Measurements from ENCODE around the gene CAST.
"Not testable (repeated sequence)": the region's sequence is repeated elsewhere in the genome, so short reads cannot be mapped to it uniquely, and the experiment has no call there.

The CAST gene, protein sequence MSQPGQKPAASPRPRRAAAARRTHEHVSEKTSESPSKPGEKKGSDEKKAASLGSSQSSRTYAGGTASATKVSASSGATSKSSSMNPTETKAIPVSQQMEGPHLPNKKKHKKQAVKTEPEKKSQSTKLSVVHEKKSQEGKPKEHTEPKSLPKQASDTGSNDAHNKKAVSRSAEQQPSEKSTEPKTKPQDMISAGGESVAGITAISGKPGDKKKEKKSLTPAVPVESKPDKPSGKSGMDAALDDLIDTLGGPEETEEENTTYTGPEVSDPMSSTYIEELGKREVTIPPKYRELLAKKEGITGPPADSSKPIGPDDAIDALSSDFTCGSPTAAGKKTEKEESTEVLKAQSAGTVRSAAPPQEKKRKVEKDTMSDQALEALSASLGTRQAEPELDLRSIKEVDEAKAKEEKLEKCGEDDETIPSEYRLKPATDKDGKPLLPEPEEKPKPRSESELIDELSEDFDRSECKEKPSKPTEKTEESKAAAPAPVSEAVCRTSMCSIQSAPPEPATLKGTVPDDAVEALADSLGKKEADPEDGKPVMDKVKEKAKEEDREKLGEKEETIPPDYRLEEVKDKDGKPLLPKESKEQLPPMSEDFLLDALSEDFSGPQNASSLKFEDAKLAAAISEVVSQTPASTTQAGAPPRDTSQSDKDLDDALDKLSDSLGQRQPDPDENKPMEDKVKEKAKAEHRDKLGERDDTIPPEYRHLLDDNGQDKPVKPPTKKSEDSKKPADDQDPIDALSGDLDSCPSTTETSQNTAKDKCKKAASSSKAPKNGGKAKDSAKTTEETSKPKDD
- total RNA-seq, result 266 to 294 (median 273) reads per million in 3 donors

DNA sequence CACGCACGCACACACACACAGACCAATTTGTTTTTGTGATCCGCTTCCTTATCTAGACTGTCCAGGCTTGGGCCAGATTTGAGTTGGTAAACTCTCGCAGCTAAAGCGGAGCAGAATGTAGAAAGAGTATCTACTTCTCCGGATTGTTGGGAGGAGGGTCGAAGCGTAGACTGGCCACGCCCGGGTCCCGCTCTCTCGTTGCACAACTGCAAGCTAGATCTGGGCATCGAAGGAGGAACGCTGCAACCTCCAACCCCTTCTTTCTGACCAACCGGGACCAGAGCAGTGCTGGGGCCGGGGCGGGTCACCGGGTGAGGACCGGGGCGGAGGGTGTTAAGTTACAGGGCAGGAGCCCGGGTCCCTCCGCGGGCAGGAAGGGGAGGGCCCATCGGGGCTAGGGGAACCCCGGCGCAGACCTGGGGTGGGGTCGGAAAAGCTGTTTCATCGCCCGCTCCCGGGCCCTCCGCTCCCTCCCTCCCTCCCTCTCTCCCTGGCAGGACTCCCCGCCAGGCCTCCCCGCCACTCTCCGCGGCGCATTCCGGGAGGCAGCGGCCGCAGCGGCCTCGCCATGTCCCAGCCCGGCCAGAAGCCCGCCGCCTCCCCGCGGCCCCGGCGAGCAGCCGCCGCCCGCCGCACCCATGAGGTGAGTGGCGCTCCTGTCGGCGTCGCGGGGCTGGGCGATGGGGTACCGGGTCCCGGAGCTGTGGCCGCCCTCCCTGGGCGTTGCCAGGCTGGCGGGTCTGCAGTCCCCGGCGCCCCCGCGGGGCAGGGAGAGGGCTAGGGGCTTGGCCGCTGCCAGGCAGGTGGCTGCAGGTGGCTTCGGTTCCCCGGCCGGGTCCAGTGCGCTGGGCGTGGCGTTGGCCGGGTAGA is at the start of gene CAST:
CAST (plus strand) TSS at position 522 of the 870 bp plus-strand sequence; CDS start at position 569, 47 bp downstream.
- Histone ChIP-seq H3K36me3 (ENCODE audit: control insufficient read depth, insufficient read depth, low read length) (no peaks in the 10 kb centered on the region), H3K27me3 (replicated peaks; ENCODE audit: control insufficient read depth, insufficient read depth, low read length, poor library complexity, severe bottlenecking) (no peaks in the 10 kb centered on the region), H3K4me1 (ENCODE audit: control insufficient read depth, insufficient read depth, low read length, poor library complexity, severe bottlenecking) (peaks cover 29% of the 10 kb centered on the region), H3K4me3 (ENCODE audit: insufficient read depth, low read depth, low read length, poor library complexity, severe bottlenecking) (peak within 1 kb of the TSS; percentile 78), H3K27ac (ENCODE audit: insufficient read depth, low read length, poor library complexity, severe bottlenecking) (peak within 1 kb of the TSS; percentile 91), H3K9me3 (ENCODE audit: control insufficient read depth, low read length) (no peaks in the 10 kb centered on the region)
- peak; percentile 74 to 76 (median 74) for DNase-seq

DNA sequence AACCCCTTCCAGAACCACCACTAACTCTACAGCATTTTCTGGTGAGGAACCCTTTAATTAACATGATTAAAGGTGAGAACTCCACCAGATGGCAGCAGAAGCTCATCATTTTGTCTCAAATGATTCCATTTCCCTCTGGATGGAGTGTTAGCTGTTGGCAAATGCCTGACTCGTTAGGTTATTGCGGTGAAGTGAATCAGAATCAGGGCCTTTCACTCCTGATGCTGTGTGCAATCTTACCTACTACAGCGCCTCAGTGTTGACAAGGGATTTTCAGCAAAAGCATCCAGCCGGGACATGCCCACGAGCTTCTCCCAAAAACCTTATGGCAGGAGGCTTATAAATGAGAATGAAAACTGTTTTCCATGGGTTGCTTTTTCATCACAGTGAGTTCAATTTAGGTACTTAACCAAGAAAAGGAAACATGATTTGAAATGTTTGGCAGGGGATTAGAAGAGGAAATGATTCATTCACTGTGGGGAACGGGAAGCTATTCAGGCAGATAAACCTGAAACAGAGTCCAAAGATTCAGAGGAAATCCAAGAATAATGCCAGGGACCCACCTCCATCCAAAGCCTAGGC is 48.0 kb upstream of the CAST start:
- peaks cover 5% of the 10 kb centered on the region for H3K4me1 ChIP-seq (ENCODE audit: control insufficient read depth, insufficient read depth, low read length, poor library complexity, severe bottlenecking)
- H3K27ac ChIP-seq (ENCODE audit: insufficient read depth, low read length, poor library complexity, severe bottlenecking), result no peak overlapping the region
- DNase-seq, result peak in 2 of 3 donors; percentile 8 to 34
- H3K9me3 ChIP-seq (ENCODE audit: control insufficient read depth, low read length), result no peaks in the 10 kb centered on the region
- no peaks in the 10 kb centered on the region for H3K36me3 ChIP-seq (ENCODE audit: control insufficient read depth, insufficient read depth, low read length)
- H3K4me3 ChIP-seq (ENCODE audit: insufficient read depth, low read depth, low read length, poor library complexity, severe bottlenecking), result no peak overlapping the region
- no peaks in the 10 kb centered on the region for H3K27me3 ChIP-seq (replicated peaks; ENCODE audit: control insufficient read depth, insufficient read depth, low read length, poor library complexity, severe bottlenecking)

DNA sequence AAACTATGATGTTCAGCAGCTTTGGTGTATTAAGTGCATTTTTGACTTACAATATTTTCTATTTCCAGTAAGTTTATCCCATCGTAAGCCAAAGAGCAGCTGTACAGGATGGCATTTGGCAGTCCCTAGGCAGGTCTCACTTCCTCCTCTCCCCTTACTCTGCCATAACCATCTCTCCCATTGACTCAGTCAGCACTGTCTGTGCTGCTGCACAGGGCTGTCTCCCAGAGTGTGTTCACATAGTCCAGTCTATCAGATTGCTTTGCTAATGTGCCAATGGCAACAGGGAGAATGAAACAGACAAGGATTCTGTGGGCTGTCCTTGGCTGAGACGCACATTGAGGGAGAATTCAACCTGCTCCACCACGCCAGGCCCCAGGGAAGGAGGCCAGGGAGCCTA is 47.0 kb upstream of the CAST start:
- H3K9me3 ChIP-seq (ENCODE audit: control insufficient read depth, low read length), result no peaks in the 10 kb centered on the region
- H3K27ac ChIP-seq (ENCODE audit: insufficient read depth, low read length, poor library complexity, severe bottlenecking), result no peak overlapping the region
- DNase-seq, result no peak
- H3K4me1 ChIP-seq (ENCODE audit: control insufficient read depth, insufficient read depth, low read length, poor library complexity, severe bottlenecking), result peaks cover 5% of the 10 kb centered on the region
- no peaks in the 10 kb centered on the region for H3K27me3 ChIP-seq (replicated peaks; ENCODE audit: control insufficient read depth, insufficient read depth, low read length, poor library complexity, severe bottlenecking)
- no peak overlapping the region for H3K4me3 ChIP-seq (ENCODE audit: insufficient read depth, low read depth, low read length, poor library complexity, severe bottlenecking)
- H3K36me3 ChIP-seq (ENCODE audit: control insufficient read depth, insufficient read depth, low read length), result no peaks in the 10 kb centered on the region

DNA sequence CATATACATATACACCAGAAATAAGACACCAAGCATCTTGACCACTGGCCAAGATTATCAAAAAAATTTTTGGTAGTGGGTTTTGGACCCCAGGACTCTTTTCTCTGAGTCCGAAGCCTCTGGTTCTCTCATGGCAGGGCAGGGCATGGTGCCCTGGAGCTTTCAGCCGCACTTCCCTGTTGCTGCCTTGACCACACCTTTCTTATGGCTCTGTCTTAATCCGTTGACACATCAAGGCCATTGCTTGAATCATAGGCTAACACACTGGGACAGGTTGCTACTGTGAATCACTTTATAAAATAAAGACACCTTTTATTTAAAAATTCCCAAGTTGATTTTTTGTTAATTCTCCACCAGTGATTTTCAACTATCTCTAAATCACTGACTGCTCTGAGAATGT is 45.4 kb upstream of the CAST start:
- DNase-seq, result no peak
- H3K4me3 ChIP-seq (ENCODE audit: insufficient read depth, low read depth, low read length, poor library complexity, severe bottlenecking), result no peak overlapping the region
- H3K27me3 ChIP-seq (replicated peaks; ENCODE audit: control insufficient read depth, insufficient read depth, low read length, poor library complexity, severe bottlenecking), result no peaks in the 10 kb centered on the region
- peaks cover 5% of the 10 kb centered on the region for H3K4me1 ChIP-seq (ENCODE audit: control insufficient read depth, insufficient read depth, low read length, poor library complexity, severe bottlenecking)
- H3K36me3 ChIP-seq (ENCODE audit: control insufficient read depth, insufficient read depth, low read length), result no peaks in the 10 kb centered on the region
- H3K9me3 ChIP-seq (ENCODE audit: control insufficient read depth, low read length), result no peaks in the 10 kb centered on the region
- H3K27ac ChIP-seq (ENCODE audit: insufficient read depth, low read length, poor library complexity, severe bottlenecking), result no peak overlapping the region

DNA sequence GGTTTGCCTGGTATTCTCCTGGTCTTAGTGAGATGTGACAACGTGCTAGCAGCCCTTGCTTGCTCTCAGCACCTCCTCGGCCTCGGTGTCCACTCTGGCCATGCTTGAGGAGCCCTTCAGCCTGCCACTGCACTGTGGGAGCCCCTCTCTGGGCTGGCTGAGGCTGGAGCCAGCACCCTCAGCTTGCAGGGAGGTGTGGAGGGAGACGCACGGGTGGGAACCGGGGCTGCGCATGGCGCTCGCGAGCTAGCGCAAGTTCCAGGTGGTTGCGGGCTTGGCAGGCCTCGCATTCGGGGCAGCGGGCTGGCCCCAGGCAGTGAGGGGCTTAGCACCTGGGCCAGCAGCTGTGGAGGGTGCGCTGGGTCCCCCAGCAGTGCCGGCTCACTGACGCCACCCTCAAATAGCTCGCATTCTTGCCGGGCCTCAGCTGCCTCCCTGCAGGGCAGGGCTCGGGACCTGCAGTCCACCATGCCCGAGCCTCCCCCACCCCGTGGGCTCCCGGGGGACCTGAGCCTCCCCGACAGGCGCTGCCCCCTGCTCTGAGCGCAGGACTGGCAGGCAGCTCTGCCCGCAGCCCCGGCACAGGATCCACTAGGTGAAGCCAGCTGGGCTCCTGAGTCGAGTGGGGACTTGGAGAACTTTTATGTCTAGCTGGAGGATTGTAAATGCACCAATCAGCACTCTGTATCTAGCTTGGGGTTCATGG is 43.7 kb upstream of the CAST start:
- H3K27ac ChIP-seq (ENCODE audit: insufficient read depth, low read length, poor library complexity, severe bottlenecking); DNase-seq; H3K4me3 ChIP-seq (ENCODE audit: insufficient read depth, low read depth, low read length, poor library complexity, severe bottlenecking); H3K9me3 ChIP-seq (ENCODE audit: control insufficient read depth, low read length); H3K4me1 ChIP-seq (ENCODE audit: control insufficient read depth, insufficient read depth, low read length, poor library complexity, severe bottlenecking); H3K36me3 ChIP-seq (ENCODE audit: control insufficient read depth, insufficient read depth, low read length); H3K27me3 ChIP-seq (replicated peaks; ENCODE audit: control insufficient read depth, insufficient read depth, low read length, poor library complexity, severe bottlenecking): not testable (repeated sequence)

DNA sequence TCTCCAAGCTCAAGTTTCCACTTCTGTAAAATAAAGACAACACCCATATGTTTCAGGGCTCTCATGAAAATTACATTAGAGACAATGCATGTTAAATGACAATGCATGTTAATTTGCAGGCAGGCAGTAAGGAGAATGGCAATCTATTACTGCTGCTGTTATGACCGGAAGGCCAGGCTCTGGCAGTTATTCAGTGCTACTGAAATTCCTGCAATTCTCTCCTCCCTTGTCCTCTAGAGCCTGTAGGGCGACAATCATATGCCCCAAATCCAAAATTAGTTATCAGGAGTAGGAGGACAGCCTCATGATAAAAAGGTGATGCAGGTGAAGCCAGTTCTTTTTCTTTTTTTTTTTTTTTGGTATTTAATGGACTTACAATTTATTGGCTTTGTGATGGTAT is 42.2 kb upstream of the CAST start:
- DNase-seq, result no peak
- Histone ChIP-seq H3K4me3 (ENCODE audit: insufficient read depth, low read depth, low read length, poor library complexity, severe bottlenecking) (no peak overlapping the region), H3K27ac (ENCODE audit: insufficient read depth, low read length, poor library complexity, severe bottlenecking) (no peak overlapping the region), H3K36me3 (ENCODE audit: control insufficient read depth, insufficient read depth, low read length) (no peaks in the 10 kb centered on the region), H3K27me3 (replicated peaks; ENCODE audit: control insufficient read depth, insufficient read depth, low read length, poor library complexity, severe bottlenecking) (no peaks in the 10 kb centered on the region), H3K9me3 (ENCODE audit: control insufficient read depth, low read length) (no peaks in the 10 kb centered on the region), H3K4me1 (ENCODE audit: control insufficient read depth, insufficient read depth, low read length, poor library complexity, severe bottlenecking) (no peaks in the 10 kb centered on the region)

DNA sequence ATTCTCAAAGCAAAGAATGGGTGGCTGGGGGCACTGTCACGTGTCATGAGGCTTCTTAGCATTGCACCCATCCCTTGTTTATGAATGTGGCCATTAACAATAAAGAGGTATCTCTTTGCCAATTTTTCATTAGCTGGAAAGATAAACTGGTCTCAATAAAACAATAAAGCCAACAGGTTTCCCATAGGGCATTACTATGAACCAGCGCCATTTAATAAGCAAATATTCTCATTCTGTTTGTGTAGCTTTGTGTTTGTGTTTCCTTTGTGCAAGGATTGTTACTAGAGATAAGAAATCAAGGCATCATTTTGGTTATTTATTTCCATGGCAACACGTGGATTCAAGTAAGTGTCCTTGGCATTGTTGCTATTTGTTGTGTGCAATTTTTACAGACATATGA is 37.6 kb upstream of the CAST start:
- no peaks in the 10 kb centered on the region for H3K9me3 ChIP-seq (ENCODE audit: control insufficient read depth, low read length)
- DNase-seq, result no peak
- no peaks in the 10 kb centered on the region for H3K4me1 ChIP-seq (ENCODE audit: control insufficient read depth, insufficient read depth, low read length, poor library complexity, severe bottlenecking)
- no peak overlapping the region for H3K27ac ChIP-seq (ENCODE audit: insufficient read depth, low read length, poor library complexity, severe bottlenecking)
- H3K27me3 ChIP-seq (replicated peaks; ENCODE audit: control insufficient read depth, insufficient read depth, low read length, poor library complexity, severe bottlenecking), result no peaks in the 10 kb centered on the region
- H3K4me3 ChIP-seq (ENCODE audit: insufficient read depth, low read depth, low read length, poor library complexity, severe bottlenecking), result no peak overlapping the region
- no peaks in the 10 kb centered on the region for H3K36me3 ChIP-seq (ENCODE audit: control insufficient read depth, insufficient read depth, low read length)

DNA sequence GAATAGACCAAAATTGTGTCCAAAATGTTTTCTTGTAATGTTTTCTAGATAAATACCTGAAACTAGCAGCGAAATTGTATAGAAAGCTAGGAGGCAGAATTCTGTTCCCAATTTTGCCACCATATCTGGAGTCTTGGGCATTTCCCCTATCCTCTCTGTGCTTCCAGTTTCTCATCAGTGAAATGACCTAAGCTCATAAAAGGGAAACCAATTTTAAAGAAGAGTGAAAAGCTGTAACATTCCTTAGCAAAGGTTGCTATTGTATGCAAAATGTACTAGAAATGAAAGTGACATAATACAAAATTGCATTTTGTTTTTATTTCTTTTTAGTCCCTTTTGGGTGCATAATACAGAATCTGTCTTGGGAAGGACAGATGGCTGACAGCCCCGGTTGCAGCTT is 36.8 kb upstream of the CAST start:
- H3K36me3 ChIP-seq (ENCODE audit: control insufficient read depth, insufficient read depth, low read length), result no peaks in the 10 kb centered on the region
- H3K4me3 ChIP-seq (ENCODE audit: insufficient read depth, low read depth, low read length, poor library complexity, severe bottlenecking), result no peak overlapping the region
- no peaks in the 10 kb centered on the region for H3K4me1 ChIP-seq (ENCODE audit: control insufficient read depth, insufficient read depth, low read length, poor library complexity, severe bottlenecking)
- DNase-seq, result no peak
- H3K27me3 ChIP-seq (replicated peaks; ENCODE audit: control insufficient read depth, insufficient read depth, low read length, poor library complexity, severe bottlenecking), result no peaks in the 10 kb centered on the region
- H3K27ac ChIP-seq (ENCODE audit: insufficient read depth, low read length, poor library complexity, severe bottlenecking), result no peak overlapping the region
- no peaks in the 10 kb centered on the region for H3K9me3 ChIP-seq (ENCODE audit: control insufficient read depth, low read length)

DNA sequence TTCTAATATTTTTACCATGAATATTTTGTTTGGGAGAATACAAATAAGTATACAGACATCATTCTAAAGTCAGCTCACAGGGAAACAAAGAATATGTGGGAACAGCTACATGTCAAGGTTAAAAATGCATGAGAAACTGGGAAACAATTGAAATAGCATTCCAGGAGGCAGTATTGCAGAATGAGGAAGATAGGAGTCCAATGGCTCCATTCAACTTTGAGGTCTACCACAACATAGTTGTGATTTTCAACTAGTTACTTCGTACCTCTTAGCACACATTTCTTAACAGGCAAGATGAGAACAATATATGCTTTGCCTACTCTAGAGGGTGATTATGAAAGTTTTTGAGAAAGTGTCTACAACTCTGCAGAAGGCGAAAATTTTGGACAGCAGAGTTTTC is 35.2 kb upstream of the CAST start:
- no peak for DNase-seq
- no peak overlapping the region for H3K27ac ChIP-seq (ENCODE audit: insufficient read depth, low read length, poor library complexity, severe bottlenecking)

More for the DNA sequence above, 35.2 kb upstream of the CAST start:
- Histone ChIP-seq H3K9me3 (ENCODE audit: control insufficient read depth, low read length) (no peaks in the 10 kb centered on the region), H3K4me1 (ENCODE audit: control insufficient read depth, insufficient read depth, low read length, poor library complexity, severe bottlenecking) (no peaks in the 10 kb centered on the region), H3K4me3 (ENCODE audit: insufficient read depth, low read depth, low read length, poor library complexity, severe bottlenecking) (no peak overlapping the region), H3K27me3 (replicated peaks; ENCODE audit: control insufficient read depth, insufficient read depth, low read length, poor library complexity, severe bottlenecking) (no peaks in the 10 kb centered on the region), H3K36me3 (ENCODE audit: control insufficient read depth, insufficient read depth, low read length) (no peaks in the 10 kb centered on the region)

Data from effector memory CD4-positive, alpha-beta T cell (primary cell).